OCI-M1 (cell line): ENCODE results near the gene BCKDHA.

Source experiments
- DNase-seq: peaks from one replicate; lab custom pipeline; 2025; lab: John Stamatoyannopoulos, UW

BCKDHA gene

DNA sequence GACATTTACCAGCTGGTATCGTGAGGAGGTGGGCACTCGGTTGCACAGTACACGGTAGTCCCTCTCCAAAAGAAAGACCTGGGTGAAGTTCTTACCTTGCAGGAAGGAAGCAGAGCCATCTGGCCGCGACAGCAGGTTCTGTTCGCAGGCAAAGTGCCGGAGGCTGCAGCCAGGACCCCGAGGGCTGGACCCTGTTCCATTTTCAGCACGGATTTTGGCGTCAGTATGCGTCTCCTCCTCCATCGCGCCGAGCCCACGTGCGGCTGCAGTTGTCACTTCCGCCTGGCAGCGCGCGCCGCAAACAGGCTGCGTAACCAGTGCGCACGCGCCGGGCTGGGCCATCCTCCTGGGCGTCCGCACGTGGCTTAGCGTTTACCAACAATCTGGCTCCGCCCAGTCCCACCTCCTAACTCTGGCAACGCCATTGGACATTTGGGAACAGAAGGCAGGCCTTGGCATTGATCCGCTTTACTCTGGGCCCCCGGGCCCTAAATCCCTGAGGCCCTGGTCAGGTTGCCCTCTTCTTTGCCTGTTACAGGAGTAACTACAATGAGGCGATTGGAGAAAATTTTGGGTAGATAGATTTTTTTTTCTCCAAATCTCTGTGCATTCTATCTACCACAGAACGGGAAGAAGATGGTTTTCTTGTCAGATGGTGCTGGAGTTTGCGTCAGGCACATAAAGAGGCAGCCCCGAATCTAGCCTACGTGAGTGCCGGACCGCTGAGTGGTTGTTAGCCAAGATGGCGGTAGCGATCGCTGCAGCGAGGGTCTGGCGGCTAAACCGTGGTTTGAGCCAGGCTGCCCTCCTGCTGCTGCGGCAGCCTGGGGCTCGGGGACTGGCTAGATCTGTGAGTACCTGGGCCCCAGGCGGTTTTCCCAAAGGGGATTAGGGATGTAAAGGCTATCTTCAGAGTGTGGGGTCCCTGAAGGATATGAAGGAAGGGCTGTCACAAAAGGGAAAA, at the start of gene BCKDHA, which contains the start of gene EXOSC5:
BCKDHA (plus strand) TSS at position 733 of the 964 bp plus-strand sequence; CDS start at position 743, 10 bp downstream.
EXOSC5 (minus strand) TSS at position 274 of the 964 bp plus-strand sequence; CDS start at position 243, 31 bp downstream.
- peak; percentile 100 for DNase-seq

DNA sequence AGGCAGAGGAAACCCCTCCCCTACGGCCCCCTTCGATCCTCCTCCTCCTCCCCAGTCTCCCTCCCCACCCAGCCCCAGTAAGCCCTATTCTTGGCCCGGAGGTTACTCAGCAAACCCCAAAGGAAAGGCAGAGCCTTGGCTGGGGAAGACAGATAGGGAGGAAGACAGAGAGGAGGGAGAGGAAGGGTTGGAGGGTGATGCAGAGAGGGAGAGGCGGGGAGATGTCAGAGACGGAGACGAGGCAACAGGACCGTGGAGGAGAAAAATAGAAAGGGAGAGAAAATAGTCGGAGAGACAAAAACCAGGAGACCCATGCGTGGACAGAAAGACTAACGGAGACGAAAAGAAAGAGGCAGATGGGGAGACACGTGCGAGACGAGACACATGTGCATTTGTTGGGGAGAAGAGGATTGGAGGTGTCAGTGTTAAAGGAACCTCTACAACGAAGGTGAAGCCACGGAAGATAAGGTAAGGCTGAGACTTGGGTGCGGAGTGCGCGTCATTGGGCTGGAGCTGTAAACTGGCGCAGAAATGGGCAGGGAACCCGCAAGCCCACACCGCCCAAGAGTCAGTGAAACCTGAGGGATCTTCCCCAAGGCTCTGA, 46.8 kb upstream of the BCKDHA start:
- peak; percentile 72 for DNase-seq

DNA sequence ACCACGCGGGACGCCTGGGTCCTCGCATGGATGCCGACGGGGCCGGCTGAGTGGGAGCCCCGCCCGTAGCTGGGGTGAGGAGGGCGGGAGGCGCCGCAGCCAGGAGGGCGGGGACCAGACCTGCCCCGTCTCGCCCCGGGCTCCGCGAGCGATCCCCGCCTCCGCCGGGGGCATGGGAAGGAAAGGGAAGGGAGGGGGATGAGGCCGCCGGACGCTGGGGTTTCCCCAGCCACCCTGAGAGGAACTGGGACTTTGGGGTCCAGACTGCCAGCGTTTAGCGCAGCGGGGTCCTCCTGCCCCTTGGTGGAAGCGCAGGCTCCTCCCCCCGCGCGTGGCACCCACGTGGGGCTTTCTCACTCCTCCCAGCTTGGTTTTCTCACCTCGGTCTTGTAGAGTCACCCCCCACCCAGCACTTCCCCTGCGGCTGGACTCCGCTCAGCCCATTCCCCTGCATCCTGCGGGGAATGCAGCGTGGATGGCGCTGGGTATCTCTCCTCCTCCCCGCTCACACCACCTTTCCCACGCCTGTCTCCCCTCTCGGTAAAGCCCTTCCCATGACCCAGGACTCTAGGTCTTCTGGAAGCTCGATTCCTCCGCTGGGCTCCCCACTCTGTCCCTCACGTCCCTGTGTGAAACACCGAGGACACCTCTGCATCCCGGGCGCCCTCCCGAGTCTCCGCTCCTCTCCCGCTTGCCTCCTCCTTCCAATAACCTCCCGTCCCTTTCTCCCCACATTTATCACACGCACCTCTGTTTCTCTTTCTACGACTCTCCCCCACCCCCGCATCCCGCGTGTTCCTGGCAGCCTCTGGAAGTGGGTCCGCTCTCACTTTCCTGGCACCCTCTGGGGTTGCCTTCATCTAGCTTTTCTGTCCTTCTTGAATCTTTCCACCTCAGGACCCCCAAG, 46.0 kb upstream of the BCKDHA start:
- peak; percentile 86 for DNase-seq

DNA sequence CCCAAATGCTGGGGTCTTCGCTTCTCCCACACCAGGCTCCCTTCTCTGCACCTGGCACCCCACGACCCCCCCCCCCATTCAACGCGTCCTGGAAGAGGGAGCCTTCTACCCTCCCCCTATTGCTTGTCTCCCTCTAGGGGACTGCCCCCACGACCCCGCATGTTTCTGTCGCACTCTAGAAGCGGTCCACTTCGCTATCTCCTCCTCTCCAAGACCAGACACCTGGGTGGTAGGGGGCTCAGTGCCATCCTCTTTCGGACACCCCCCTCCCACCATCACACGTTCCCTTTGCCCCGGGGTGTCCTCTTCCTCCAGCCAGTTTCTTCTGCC, 45.4 kb upstream of the BCKDHA start:
- DNase-seq = no peak

DNA sequence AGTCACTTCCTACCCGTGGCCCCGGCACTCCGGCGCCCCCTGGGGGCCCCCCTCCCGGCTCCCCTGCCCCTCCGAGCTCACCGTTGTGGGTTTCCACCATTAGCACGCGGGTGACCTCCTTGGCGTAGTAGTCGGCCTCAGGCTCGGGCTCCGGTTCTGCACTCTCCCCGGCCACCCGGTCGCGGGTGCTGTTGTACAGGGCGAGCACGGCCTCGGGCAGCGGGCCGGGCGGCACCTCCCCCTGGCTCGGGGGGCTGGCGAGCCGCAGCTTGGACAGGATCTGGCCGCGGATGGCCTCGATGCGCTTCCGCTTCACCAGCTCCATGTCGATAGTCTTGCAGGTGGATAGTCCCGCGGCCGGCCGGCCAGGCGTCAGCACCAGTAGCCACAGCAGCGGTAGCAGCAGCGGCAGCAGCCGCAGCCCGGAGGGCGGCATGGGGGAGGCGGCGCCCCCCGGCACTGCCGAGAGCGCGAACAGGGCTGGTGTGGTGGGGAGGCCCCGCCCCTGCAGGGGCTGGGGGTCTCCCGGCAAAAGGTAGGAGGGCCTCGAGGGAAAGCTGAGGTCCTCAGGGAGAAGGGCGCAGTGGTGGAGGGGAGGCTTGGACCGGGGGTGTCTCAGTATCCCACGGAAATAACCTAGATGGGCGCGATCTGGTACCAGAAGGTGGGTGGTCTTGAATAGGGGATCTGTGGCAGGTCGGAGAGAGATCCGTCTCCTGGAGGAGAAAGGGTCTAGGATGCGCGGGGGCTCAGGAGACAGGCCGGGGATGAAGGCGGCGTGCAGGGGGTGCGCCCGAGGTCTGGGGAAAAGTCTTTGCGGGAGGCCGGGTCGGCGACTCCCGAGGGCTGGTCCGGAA, 44.8 kb upstream of the BCKDHA start:
- DNase-seq = peak; percentile 90

DNA sequence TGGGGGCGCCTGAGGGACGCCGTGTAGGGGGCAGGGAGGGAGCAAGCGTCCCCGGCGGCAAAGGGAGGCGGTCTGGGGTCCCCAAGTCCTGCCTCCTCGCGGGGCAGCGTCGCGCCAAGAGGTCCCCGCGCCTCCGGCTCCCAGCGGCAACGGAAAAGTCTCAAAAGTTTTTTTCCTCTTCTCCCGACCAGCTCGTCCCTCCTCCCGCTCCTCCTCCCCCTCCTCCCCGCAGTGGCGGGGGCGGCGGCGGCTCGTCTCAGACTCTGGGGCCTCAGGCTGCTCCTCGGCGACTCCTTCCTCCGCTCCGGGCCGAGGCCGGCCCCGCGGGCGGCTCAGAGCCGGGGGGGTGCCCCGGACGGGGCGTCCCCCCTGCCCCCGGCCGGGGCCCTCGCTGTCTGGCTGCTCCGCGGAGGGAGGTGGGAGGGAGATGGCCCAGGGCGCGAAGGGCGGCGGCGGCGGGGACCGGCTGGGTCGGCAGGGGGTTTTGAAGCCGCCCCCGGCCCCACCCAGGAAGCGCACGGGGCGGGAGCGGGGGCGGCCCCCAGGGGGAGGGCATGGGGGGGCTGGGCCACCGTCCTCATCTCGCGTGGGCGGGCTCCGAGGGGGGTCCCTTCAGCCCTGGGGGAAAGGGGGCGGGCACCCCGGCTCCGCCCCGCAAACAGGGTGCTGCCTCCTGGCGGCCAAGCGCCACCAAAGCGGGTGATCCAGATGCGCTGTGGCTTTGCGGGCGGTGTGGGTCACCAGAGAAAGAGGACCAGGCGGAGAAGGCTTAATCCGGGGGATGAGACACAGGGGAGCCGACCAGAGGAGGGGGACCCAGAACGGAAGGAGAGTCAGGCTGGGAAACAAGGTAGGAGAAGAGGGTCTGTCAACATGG, 43.9 kb upstream of the BCKDHA start, which contains the start of gene TGFB1:
TGFB1 (minus strand) TSS at position 457 of the 877 bp plus-strand sequence. CDS start 878 bp downstream, outside the sequence.
- DNase-seq = peak; percentile 98

DNA sequence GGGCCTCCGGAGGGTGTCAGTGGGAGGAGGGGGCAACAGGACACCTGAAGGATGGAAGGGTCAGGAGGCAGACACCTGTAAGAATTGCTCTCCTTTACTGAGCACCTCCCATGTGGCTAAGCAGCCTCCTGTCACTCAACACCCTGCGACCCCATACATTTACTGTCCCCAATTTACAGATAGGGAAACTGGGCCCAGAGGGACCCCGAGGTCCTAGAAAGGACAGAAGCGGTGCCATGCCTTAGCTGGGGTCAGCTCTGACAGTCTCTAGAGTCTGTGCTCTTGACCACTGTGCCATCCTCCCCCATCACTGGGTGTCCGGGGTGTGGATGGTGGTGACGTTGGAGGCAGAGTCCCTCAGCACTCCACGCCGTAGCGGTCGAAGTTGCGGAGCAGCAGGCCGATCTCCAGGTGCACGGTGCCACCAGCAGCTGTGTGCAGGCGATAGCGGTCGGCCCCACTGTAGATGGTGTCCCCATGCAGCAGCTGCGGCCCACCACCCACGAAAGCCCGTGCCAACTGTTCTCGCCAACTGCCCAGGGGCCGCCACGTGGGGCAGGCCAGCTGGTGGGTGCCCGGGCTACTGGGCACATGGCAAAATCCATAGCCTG, 43.2 kb upstream of the BCKDHA start:
- DNase-seq = no peak

DNA sequence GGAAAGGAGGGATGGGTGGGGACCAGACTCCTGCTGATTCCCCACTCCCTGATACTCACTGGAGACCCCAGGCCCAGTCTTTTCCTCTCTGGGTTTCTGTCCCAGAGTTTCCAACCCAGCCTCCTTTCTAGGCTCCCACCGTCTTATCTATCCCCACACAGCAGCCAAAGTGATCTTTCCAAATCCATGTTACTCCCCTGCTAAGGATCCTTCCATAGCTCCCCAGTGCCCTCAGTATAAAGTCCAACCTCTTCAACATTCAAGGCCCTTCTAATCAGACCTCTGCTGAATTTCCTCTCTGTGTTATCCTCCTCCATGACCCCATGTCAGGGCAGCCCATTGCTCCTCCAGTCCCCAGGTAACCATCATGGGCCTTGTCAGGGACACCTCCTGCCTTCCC, 42.6 kb upstream of the BCKDHA start:
- no peak for DNase-seq

DNA sequence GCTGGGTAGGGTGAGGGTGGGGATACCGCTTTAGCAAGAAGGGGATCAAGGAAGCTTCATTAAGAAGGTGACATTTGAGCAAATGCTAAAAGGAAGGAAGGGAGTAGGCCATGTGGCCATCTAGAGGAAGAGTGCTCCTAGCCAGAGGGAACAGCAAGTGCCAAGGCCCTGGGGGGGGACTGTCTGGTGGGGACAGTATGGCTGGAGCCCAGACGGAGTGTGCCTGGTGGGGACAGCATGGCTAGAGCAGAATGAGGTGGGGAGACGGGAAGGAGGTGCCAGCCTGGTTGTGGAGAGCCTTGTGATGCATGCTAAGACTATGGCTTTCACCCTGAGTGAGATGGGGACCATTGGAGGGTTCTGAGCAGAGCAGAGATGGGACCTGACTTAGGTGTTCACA, 41.8 kb upstream of the BCKDHA start:
- DNase-seq = no peak

DNA sequence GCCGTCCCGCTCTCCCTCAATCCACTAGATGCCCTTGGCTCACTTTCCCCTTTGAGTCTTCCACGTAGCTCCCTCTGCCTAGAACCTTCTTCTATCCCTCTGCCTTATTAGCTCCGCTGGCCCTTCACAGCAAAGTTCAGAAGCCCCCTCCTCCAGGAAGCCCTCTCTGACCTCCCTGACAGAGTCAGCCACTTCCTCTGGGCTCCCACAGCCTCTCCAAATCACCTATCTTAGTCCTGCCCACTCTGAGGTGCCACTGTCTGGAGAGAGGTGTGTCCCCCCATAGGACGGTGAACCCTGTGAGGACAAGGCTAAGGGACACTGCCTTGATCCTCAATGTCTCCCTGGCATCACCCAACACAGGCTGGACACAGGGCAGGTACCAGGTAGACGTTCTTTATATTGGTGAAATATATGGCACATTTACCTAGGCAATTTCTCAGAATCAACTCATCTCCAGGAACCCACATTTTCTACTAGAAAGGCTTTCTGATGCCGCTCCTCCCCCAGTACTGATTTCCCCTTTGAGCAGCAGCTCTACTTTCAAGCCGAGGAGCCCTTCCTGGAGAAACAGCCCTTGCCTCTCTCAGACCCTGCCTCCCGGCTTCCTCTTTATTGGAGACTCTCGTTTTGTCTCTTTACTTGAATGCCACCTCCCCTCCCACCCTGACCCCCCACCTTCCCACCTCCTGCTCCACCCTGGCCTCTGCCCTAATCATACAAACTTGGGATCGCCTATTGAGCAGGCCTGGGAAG, 40.5 kb upstream of the BCKDHA start:
- DNase-seq = no peak

DNA sequence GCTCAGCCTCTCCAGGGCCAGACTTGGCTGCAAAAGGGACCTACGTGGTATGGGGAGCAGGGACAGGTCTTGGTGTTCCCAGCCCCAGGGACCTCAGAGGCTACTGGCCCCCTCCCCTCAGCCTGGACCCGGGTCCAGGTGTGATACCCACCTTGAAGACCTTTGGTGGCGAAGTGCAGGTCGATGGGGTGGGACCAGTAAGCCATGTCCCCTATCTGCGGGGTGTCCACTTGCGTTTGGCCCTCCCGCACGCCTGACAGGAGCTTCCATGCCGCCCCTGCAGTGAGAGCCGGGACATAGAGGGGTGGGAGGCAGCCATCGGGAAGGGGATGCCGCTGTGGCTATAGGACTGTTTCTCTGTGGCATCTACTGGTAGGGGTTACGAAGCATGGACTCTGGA, 39.9 kb upstream of the BCKDHA start:
- no peak for DNase-seq

DNA sequence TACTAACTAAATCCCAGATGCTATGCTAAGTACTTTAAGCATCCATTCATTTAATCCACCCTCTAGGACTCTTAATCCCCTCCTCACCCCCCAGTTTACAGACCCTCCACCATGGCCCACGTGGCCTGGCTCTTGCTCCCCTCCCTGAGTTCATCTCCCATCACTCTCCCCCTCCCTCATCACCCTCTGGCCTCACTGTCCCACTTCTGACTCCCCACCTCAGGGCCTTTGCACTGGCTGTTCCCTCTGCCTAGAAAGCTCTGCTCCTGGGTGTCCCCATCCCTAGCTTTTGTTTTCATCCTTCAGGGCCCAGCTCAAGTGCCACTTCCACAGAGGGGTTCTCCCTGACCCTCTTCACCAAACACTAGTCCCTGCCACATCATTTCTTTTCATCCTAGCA, 37.9 kb upstream of the BCKDHA start:
- no peak for DNase-seq

DNA sequence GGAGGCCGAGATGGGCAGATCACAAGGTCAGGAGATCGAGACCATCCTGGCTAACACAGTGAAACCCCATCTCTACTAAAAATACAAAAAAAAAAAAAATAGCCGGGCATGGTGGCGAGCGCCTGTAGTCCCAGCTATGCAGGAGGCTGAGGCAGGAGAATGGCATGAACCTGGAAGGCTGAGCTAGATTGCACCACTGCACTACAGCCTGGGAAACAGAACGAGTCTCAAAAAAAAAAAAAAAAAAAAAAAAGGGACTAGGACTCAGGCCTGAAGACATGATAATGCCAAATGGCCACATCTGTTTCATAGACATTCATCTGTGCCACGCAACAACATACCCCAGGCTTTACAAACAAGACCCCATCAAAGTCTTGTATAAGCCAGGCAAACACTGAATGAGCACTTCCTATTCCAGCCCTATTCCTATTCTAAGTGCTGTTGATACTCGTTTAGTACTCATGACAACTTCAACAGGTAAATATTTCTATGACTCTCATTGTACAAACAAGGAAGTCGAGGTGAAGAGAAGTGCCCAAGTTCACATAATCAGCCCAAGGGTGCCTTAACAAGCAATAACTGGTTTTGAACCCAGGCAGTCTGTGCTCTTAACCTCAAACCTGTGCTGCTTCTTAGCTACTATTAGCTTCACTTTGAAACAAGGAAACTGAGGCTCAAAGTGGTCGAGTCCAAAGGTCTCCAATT, 35.3 kb upstream of the BCKDHA start:
- no peak for DNase-seq

DNA sequence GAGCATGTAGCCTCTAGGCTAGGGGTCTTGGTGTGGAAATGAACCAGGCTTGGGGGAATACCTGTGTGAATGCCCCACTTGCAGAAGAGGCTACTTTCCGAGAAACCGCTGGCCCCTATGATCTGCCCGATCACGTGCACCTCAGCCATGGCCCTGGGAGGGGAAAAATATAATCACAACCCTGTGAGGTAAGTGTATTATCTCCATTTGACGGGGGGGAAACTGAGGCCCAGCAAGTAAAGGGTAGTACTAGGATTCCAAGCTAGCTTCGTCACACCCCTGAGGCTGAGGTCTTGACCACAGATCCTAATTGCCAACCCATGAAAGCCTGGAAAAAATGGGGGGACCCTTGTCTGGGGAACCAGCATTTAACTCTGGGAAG, 34.3 kb upstream of the BCKDHA start:
- no peak for DNase-seq

DNA sequence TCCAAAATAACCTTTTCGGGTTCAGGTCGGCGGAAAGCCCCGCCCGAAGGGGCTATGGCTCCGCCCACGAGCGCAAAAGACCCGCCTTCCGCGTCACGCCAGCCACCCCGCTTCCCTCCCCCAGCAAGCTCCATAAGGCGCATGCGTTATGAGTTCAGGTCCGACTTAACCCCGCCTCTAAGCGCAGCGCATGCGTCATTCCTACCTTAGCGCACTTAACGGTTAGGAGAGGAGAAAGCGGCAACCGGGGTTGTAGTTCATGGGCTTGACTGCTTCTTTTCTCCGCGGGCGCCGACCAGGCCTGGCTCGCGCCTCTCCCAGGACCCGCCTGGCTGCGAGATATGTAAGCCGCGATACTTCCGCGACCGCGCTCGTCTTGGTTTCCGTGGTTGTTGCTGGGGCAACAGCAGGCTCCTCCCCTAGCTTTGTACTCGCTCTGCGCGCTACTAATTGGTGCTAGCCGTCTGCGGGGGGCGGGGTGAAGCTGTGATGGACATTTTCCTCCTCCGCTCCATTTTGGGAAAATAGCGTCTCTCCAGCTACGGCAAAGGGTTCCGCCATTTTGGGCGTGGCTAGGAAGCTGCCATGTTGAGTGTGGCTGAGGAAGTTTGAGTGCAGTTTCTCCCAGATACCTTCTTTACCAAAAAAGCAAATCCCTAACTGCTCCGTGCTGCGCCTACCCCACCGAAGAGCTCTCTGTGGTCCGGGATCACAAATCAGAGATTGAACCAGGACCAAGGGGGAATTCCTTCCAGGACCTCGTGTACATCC, 33.7 kb upstream of the BCKDHA start, which contains the start of gene B9D2:
B9D2 (minus strand) TSS at position 397 of the 771 bp plus-strand sequence. CDS start 630 bp downstream, outside the sequence.
- DNase-seq = peak; percentile 100

DNA sequence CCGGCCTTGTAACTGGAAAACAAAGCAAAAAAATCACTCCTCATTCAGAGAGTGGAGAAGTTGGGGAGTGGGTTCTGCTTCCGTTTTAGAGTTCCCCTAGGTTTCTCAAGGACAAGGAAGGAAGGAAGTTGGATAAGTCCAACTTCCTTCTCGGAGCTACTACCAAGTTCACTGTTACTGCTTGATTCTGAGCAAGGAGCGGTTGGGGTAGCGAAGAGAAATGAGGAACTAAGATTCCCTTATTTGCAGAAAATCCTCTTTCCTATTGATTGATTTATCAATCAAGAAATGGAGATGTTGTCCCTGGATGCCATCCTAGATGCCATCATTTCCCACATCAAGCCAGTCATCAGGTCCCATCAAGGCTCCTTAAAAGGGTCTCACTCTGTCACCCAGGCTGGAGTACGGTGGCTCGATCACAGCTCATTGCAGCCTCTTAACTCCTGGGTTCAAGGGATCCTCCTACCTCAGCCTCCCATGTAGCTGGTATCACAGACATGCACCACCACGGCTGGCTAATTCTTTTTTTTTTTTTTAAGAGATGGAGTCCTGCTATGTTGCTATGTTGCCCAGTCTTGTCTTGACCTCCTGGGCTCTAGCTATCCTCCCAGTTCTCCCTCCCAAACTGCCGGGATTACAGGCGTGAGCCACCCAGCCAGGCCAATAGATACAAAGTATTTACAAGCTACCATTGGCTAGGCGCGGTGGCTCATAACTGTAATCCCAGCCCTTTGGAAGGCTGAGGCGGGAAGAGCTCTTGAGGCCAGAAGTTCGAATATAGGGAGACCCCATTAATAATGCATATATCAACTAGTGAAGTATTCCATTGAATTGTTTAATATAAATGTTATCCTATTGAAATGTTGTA, 32.9 kb upstream of the BCKDHA start:
- peak; percentile 90 for DNase-seq
